ENCODE measurements around the gene SPTLC1.

- TF ChIP-seq POLR2A (IDR thresholded peaks at IDR 0.05) (no peak), CTCF (IDR thresholded peaks at IDR 0.05) (no peak)
These were observed 17.3 kb upstream of the SPTLC1 start for GRCh38 chr9:92132501-92132900.
